PC-9 (cell line): ENCODE data around the gene ZSCAN31.

ENCODE experiments used
- CTCF ChIP-seq: fragments of 200-600 bp; sonication (generic); conservative IDR thresholded peaks from 2 replicates; pipeline ENCODE4 v1.6.1; 2017; ENCODE audit warnings: mixed run types, antibody characterized with exemption, mild to moderate bottlenecking, moderate library complexity
- EZH2 ChIP-seq: fragments of 200-600 bp; sonication (generic); IDR thresholded peaks from 2 replicates; pipeline ENCODE4 v1.8.0; 2017; ENCODE audit warnings: antibody characterized with exemption, low read depth

- TF ChIP-seq CTCF (no peak), EZH2 (no peak)
Observed at GRCh38 chr6:28280595-28281287, 55.2 kb downstream of the ZSCAN31 start.
